HCT116 (cell line): ENCODE results near the gene AGBL1. TPM values are rescaled to one million over a fixed set of nuclear protein-coding genes. Genes with fewer than 3 reads are reported as not detected.

ENCODE experiments used
- ATAC-seq: fragments of 200-7000 bp; cut with Tn5 transposase; 2 replicates; pipeline ENCODE4 v1.9.1; 2020; ENCODE audit warnings: mild to moderate bottlenecking, moderate library complexity
- BruUV-seq: library from RNA; stranded (reverse); fragments of 400-500 nt; replicated peaks from 2 replicates; lab custom pipeline; 2021; lab: Mats Ljungman, UMichigan
- CTCF ChIA-PET: fragments of 300-600 bp; sonication (Branson Sonifier 250); formaldehyde crosslinking; loops from one replicate; lab custom pipeline; 2021; ENCODE audit warnings: antibody characterized with exemption; lab: Charles Lee
- POLR2A ChIA-PET: fragments of 300-600, 350-600 bp; sonication (Branson Sonifier 250); formaldehyde crosslinking; loops from one replicate; lab custom pipeline; 2021; ENCODE audit warnings: antibody characterized with exemption; lab: Charles Lee
- RAD21 ChIA-PET, 2 experiments: fragments of 300-600 bp; sonication (Branson Sonifier 250); formaldehyde crosslinking; loops; one replicate each; lab custom pipeline; 2023; ENCODE audit warnings: low total read pairs in 2 of 2; ENCODE audit not compliant: uncharacterized antibody in 2 of 2, unreplicated experiment in 2 of 2, low non-redundant PET in 1 of 2; lab: Charles Lee
- DNase-seq: peaks from one replicate; pipeline ENCODE4 v3.0.0-alpha.2; 2010; ENCODE audit warnings: low read depth, low spot score
- H2AFZ ChIP-seq: fragments of 200-600 bp; shearing (Covaris generic), sonication (generic); 2 replicates; pipeline ENCODE4 v1.6.1; 2017; ENCODE audit warnings: low read depth, mixed run types, mixed read lengths, antibody characterized with exemption, low read length; ENCODE audit not compliant: poor library complexity, severe bottlenecking
- H3K27ac ChIP-seq: 2 replicates; pipeline ENCODE4 v1.5.1; 2012; ENCODE audit warnings: low read depth, low read length
- H3K27me3 ChIP-seq: fragments of 200-600 bp; sonication (generic); 2 replicates; pipeline ENCODE4 v1.6.1; 2016; ENCODE audit warnings: mixed run types, low read length, mixed read lengths; ENCODE audit not compliant: insufficient read depth
- H3K36me3 ChIP-seq, 2 experiments: fragments of 200-500 bp in 1 of 2; fragments of 200-600 bp in 1 of 2; sonication (Bioruptor generic) in 1 of 2; sonication (generic) in 1 of 2; 2 replicates each; pipeline versions ENCODE4 v1.5.1 to v1.6.1; 2014 to 2016; ENCODE audit warnings: low read length in 2 of 2, inconsistent platforms in 1 of 2, mixed read lengths in 1 of 2, mixed run types in 1 of 2; ENCODE audit not compliant: insufficient read depth in 2 of 2, control insufficient read depth in 1 of 2
- H3K4me1 ChIP-seq, 2 experiments: fragments of 200-600 bp in 1 of 2; sonication (generic) in 1 of 2; 2 replicates each; pipeline versions ENCODE4 v1.5.1 to v1.6.1; 2012 to 2017; ENCODE audit warnings: low read length in 2 of 2, inconsistent platforms in 1 of 2, mild to moderate bottlenecking in 1 of 2, mixed read lengths in 1 of 2, mixed run types in 1 of 2, moderate library complexity in 1 of 2; ENCODE audit not compliant: insufficient read depth in 2 of 2, control insufficient read depth in 1 of 2
- H3K4me2 ChIP-seq: fragments of 200-600 bp; sonication (generic); 2 replicates; pipeline ENCODE4 v1.6.1; 2017; ENCODE audit warnings: mixed run types, low read length, mixed read lengths
- H3K4me3 ChIP-seq, 2 experiments: fragments of 200-600 bp in 1 of 2; sonication (generic) in 1 of 2; replicated peaks in 1 of 2; 2 replicates each; pipeline ENCODE4 v1.5.1; 2011 to 2016; ENCODE audit warnings: low read length in 2 of 2, control low read depth in 1 of 2, low read depth in 1 of 2, mild to moderate bottlenecking in 1 of 2, mixed read lengths in 1 of 2, mixed run types in 1 of 2
- H3K79me2 ChIP-seq: fragments of 200-600 bp; sonication (generic); 2 replicates; pipeline ENCODE4 v1.6.1; 2017; ENCODE audit warnings: mild to moderate bottlenecking, mixed run types, low read length, moderate library complexity, mixed read lengths; ENCODE audit not compliant: insufficient read depth
- H3K9ac ChIP-seq: fragments of 200-600 bp; sonication (generic); 2 replicates; pipeline ENCODE4 v1.6.1; 2016; ENCODE audit warnings: low read length, mixed read lengths
- H3K9me2 ChIP-seq: fragments of 200-600 bp; sonication (generic), shearing (Covaris generic); 2 replicates; pipeline ENCODE4 v1.6.1; 2017; ENCODE audit warnings: mixed run types, mild to moderate bottlenecking, moderate library complexity; ENCODE audit not compliant: insufficient read depth
- H3K9me3 ChIP-seq, 2 experiments: fragments of 200-500 bp in 1 of 2; fragments of 200-600 bp in 1 of 2; sonication (Bioruptor generic) in 1 of 2; sonication (generic) in 1 of 2; 2 replicates each; pipeline ENCODE4 v1.6.1; 2014 to 2017; ENCODE audit warnings: low read length in 2 of 2, mixed read lengths in 2 of 2, inconsistent platforms in 1 of 2, low read depth in 1 of 2, mild to moderate bottlenecking in 1 of 2, mixed run types in 1 of 2, moderate library complexity in 1 of 2; ENCODE audit not compliant: control insufficient read depth in 1 of 2, insufficient read depth in 1 of 2
- H4K20me1 ChIP-seq: fragments of 200-600 bp; sonication (generic), shearing (Covaris generic); 2 replicates; pipeline ENCODE4 v1.6.1; 2017; ENCODE audit warnings: mixed run types, mild to moderate bottlenecking, moderate library complexity; ENCODE audit not compliant: insufficient read depth
- CBX3 ChIP-seq: IDR thresholded peaks from 2 replicates; pipeline ENCODE4 v1.6.1; 2012; ENCODE audit warnings: low read depth
- EGR1 ChIP-seq: IDR thresholded peaks from 2 replicates; pipeline ENCODE4 v1.6.1; 2012; ENCODE audit warnings: low read depth
- EZH2 ChIP-seq: fragments of 200-600 bp; sonication (generic); IDR thresholded peaks from 2 replicates; pipeline ENCODE4 v1.6.1; 2017; ENCODE audit warnings: antibody characterized with exemption, mixed run types
- EZH2phosphoT487 ChIP-seq: fragments of 200-600 bp; IDR thresholded peaks from 2 replicates; pipeline ENCODE4 v1.6.1; 2018; ENCODE audit warnings: antibody characterized with exemption, borderline replicate concordance
- FOSL1 ChIP-seq: IDR thresholded peaks from 2 replicates; pipeline ENCODE4 v1.6.1; 2012; ENCODE audit warnings: low read depth
- JUND ChIP-seq: IDR thresholded peaks from 2 replicates; pipeline ENCODE4 v1.6.1; 2012
- POLR2A ChIP-seq: IDR thresholded peaks from 2 replicates; pipeline ENCODE4 v1.7.0; 2011; ENCODE audit warnings: borderline replicate concordance; ENCODE audit not compliant: insufficient read depth, insufficient read length; ENCODE audit errors: extremely low read depth
- POLR2AphosphoS5 ChIP-seq: IDR thresholded peaks from 2 replicates; pipeline ENCODE4 v1.6.1; 2011; ENCODE audit warnings: mild to moderate bottlenecking, low read depth, low read length, moderate library complexity
- SIN3A ChIP-seq: IDR thresholded peaks from 2 replicates; pipeline ENCODE4 v1.6.1; 2012; ENCODE audit warnings: low read depth
- SP1 ChIP-seq: IDR thresholded peaks from 2 replicates; pipeline ENCODE4 v1.6.1; 2012; ENCODE audit warnings: low read depth
- SRF ChIP-seq: IDR thresholded peaks from 2 replicates; pipeline ENCODE4 v1.6.1; 2012; ENCODE audit warnings: low read depth
- TCF7L2 ChIP-seq: IDR thresholded peaks from 2 replicates; pipeline ENCODE4 v1.7.0; 2011; ENCODE audit warnings: borderline replicate concordance, inconsistent platforms; ENCODE audit not compliant: insufficient read depth, insufficient read length; ENCODE audit errors: extremely low read depth
- ZFX ChIP-seq: fragments of 450-650 bp; IDR thresholded peaks from 2 replicates; pipeline ENCODE4 v1.6.1; 2017
- ZNF274 ChIP-seq: fragments of 200-500 bp; sonication (Bioruptor generic); IDR thresholded peaks from 2 replicates; pipeline ENCODE4 v1.6.1; 2014; ENCODE audit warnings: mild to moderate bottlenecking, low read depth, low read length, inconsistent platforms
- intact Hi-C: fragments of 100-400 bp; cut with micrococcal nuclease; formaldehyde crosslinking; loops from 2 replicates; pipeline ENCODE4 v1.10.0; 2022
- total RNA-seq: library from RNA; stranded (reverse); gene quantifications from one replicate; pipeline ENCODE4 v1.2.1, GENCODE V29; 2021; ENCODE audit not compliant: unreplicated experiment
- TF ChIP-seq, protein P1 (sequence below): IDR thresholded peaks from 2 replicates; pipeline ENCODE4 v1.6.1; 2011; ENCODE audit warnings: mild to moderate bottlenecking, low read length, moderate library complexity; ENCODE audit not compliant: insufficient replicate concordance; ENCODE audit errors: extremely low read depth
- TF ChIP-seq, protein P2 (sequence below): IDR thresholded peaks from 2 replicates; pipeline ENCODE4 v1.6.1; 2012; ENCODE audit warnings: low read depth

Gene AGBL1
- total RNA-seq, 1 experiment from 2014 or later, result not detected

DNA sequence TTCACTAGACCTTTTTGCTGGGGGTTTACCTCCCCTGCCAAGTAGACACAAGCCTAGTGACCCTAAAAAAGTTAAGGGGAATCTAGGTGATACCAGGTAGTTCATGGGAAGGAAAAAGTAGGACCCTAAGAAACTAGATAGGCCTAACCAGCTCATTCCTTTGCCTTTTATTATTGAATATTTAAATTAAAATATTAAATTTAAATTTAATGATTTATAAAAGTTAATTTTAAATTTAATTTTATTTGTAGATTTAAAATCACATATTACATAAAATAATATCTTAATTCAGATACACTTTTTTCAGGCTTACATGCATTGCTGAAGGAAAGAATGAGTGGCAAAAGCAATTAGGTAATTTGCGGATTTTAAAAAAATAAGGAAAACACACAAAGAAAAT lies 584.9 kb downstream of the AGBL1 start:
- CTCF ChIA-PET, result no interaction called here
- DNase-seq, result no peak
- TF ChIP-seq, protein P1, sequence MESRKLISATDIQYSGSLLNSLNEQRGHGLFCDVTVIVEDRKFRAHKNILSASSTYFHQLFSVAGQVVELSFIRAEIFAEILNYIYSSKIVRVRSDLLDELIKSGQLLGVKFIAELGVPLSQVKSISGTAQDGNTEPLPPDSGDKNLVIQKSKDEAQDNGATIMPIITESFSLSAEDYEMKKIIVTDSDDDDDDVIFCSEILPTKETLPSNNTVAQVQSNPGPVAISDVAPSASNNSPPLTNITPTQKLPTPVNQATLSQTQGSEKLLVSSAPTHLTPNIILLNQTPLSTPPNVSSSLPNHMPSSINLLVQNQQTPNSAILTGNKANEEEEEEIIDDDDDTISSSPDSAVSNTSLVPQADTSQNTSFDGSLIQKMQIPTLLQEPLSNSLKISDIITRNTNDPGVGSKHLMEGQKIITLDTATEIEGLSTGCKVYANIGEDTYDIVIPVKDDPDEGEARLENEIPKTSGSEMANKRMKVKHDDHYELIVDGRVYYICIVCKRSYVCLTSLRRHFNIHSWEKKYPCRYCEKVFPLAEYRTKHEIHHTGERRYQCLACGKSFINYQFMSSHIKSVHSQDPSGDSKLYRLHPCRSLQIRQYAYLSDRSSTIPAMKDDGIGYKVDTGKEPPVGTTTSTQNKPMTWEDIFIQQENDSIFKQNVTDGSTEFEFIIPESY, result no peak
- TF ChIP-seq EZH2phosphoT487, result no peak
- TF ChIP-seq ZNF274, result no peak

DNA sequence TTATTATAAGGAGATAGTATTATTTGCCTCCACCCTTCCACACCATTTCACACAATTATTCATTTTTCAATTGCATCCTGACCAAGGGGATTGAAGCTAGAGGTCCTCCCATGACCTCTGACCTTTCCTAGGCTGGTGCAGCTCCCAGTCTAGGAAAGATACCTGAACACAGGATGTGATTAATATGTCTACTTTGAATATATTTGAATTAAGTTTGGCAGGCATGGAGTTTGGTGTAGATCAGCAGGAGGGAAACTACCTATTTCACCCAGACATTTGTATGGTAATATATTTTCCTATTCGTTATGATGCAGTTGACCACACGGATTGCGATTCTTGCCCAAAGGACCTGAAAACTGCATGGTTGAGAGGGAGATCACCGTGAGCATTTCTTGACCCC lies 596.3 kb downstream of the AGBL1 start:
- H3K4me3 ChIP-seq, result no peak overlapping the region
- H3K27me3 ChIP-seq, result no peaks in the 10 kb centered on the region
- H2AFZ ChIP-seq, result no peak overlapping the region
- BruUV-seq, result no TSS peak
- H3K9me2 ChIP-seq, result no peaks in the 10 kb centered on the region
- ChIA-PET POLR2A (no interaction called here), CTCF (no interaction called here), RAD21 (no interaction called here)
- no peaks in the 10 kb centered on the region for H3K36me3 ChIP-seq
- TF ChIP-seq TCF7L2, result no peak
- TF ChIP-seq ZFX, result no peak
- TF ChIP-seq EGR1, result no peak
- TF ChIP-seq SP1, result no peak
- TF ChIP-seq FOSL1, result no peak
- no peak for TF ChIP-seq EZH2
- no peak for TF ChIP-seq CBX3
- TF ChIP-seq SIN3A, result no peak
- no peak for TF ChIP-seq JUND
- no peak for TF ChIP-seq SRF
- no peak for TF ChIP-seq POLR2A
- no peak for TF ChIP-seq POLR2AphosphoS5
- TF ChIP-seq, protein P2, sequence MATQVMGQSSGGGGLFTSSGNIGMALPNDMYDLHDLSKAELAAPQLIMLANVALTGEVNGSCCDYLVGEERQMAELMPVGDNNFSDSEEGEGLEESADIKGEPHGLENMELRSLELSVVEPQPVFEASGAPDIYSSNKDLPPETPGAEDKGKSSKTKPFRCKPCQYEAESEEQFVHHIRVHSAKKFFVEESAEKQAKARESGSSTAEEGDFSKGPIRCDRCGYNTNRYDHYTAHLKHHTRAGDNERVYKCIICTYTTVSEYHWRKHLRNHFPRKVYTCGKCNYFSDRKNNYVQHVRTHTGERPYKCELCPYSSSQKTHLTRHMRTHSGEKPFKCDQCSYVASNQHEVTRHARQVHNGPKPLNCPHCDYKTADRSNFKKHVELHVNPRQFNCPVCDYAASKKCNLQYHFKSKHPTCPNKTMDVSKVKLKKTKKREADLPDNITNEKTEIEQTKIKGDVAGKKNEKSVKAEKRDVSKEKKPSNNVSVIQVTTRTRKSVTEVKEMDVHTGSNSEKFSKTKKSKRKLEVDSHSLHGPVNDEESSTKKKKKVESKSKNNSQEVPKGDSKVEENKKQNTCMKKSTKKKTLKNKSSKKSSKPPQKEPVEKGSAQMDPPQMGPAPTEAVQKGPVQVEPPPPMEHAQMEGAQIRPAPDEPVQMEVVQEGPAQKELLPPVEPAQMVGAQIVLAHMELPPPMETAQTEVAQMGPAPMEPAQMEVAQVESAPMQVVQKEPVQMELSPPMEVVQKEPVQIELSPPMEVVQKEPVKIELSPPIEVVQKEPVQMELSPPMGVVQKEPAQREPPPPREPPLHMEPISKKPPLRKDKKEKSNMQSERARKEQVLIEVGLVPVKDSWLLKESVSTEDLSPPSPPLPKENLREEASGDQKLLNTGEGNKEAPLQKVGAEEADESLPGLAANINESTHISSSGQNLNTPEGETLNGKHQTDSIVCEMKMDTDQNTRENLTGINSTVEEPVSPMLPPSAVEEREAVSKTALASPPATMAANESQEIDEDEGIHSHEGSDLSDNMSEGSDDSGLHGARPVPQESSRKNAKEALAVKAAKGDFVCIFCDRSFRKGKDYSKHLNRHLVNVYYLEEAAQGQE, result no peak
- no peak for ATAC-seq
- H3K79me2 ChIP-seq, result no peaks in the 10 kb centered on the region
- no peak overlapping the region for H3K4me2 ChIP-seq
- peaks cover 0 to 17% of the 10 kb centered on the region in 2 experiments; a peak in 2 of 4 replicates for H3K9me3 ChIP-seq
- no peak overlapping the region for H3K9ac ChIP-seq
- intact Hi-C loops, result no loop called here
- no peak for DNase-seq
- H3K27ac ChIP-seq, result no peak overlapping the region
- no peaks in the 10 kb centered on the region for H4K20me1 ChIP-seq
- no peaks in the 10 kb centered on the region for H3K4me1 ChIP-seq

More for the DNA sequence above, 584.9 kb downstream of the AGBL1 start:
- Histone ChIP-seq H3K9ac (no peak overlapping the region), H3K4me1 (no peaks in the 10 kb centered on the region), H3K4me3 (no peak overlapping the region), H3K27ac (no peak overlapping the region), H4K20me1 (no peaks in the 10 kb centered on the region), H3K79me2 (no peaks in the 10 kb centered on the region), H3K9me2 (no peaks in the 10 kb centered on the region), H3K27me3 (no peaks in the 10 kb centered on the region), H3K9me3 (peaks cover 15 to 19% of the 10 kb centered on the region in 2 experiments; a peak in 2 of 4 replicates), H2AFZ (no peak overlapping the region), H3K36me3 (no peaks in the 10 kb centered on the region), H3K4me2 (no peak overlapping the region)
- no peak for ATAC-seq
- ChIA-PET POLR2A (no interaction called here), RAD21 (no interaction called here)
- intact Hi-C loops, result no loop called here
- BruUV-seq, result no TSS peak
